ENCODE measurements around the gene DNAJB9. TPM values are rescaled to one million over a fixed set of nuclear protein-coding genes. Genes with fewer than 3 reads are reported as not detected.
A peak's percentile ranks its signal among the peaks of the same experiment; 100 is the strongest.

The DNAJB9 gene
- polyA plus RNA-seq, 1 experiment: 9.3 TPM

- no peak for DNase-seq (ENCODE audit: low read depth, low spot score)
- CTCF ChIA-PET: interaction anchor here (0.6 to 5.6 kb wide), 2 partner anchors 29 to 348 kb away, joined by 3 to 60 read pairs; no protein-coding TSS in a partner anchor
- no peaks in the 10 kb centered on the region; the same call in 1 of the 2 replicates for H3K9me3 ChIP-seq (ENCODE audit: control insufficient read depth, insufficient read depth, low read length)
- TF ChIP-seq CTCF (IDR thresholded peaks at IDR 0.05; ENCODE audit: low read depth, low read length): no peak
- H3K4me3 ChIP-seq (ENCODE audit: low read depth, low read length): peak overlapping the region; percentile 80
- POLR2A ChIA-PET: interaction anchor here (2.3 kb wide), 1 partner anchor 43 kb away, joined by 21 read pairs; the partner anchor contains the start of genes DNAJB9 and THAP5
- no peak overlapping the region for H3K27ac ChIP-seq (ENCODE audit: low read depth, low read length)
- no peaks in the 10 kb centered on the region for H3K27me3 ChIP-seq (ENCODE audit: control insufficient read depth, insufficient read depth, low read length)
Observed at GRCh38 chr7:108526768-108527017, 43.0 kb upstream of the DNAJB9 start.

- no peak for TF ChIP-seq CTCF (IDR thresholded peaks at IDR 0.05; ENCODE audit: low read depth, low read length)
- H3K4me3 ChIP-seq (ENCODE audit: low read depth, low read length): no peak overlapping the region
- POLR2A ChIA-PET: no interaction called here
- H3K9me3 ChIP-seq (ENCODE audit: control insufficient read depth, insufficient read depth, low read length): no peaks in the 10 kb centered on the region; the same call in 1 of the 2 replicates
- no peak for DNase-seq (ENCODE audit: low read depth, low spot score)
- no peak overlapping the region for H3K27ac ChIP-seq (ENCODE audit: low read depth, low read length)
- CTCF ChIA-PET: interaction anchor here (5.6 kb wide), 1 partner anchor 31 kb away, joined by 60 read pairs; no protein-coding TSS in a partner anchor
- no peaks in the 10 kb centered on the region for H3K27me3 ChIP-seq (ENCODE audit: control insufficient read depth, insufficient read depth, low read length)
Observed at GRCh38 chr7:108528183-108528712, 41.4 kb upstream of the DNAJB9 start.

GRCh38 chr7:108529341-108529740 is 40.3 kb upstream of the DNAJB9 start:
- no peaks in the 10 kb centered on the region; the same call in 1 of the 2 replicates for H3K9me3 ChIP-seq (ENCODE audit: control insufficient read depth, insufficient read depth, low read length)
- ChIA-PET POLR2A (no interaction called here), CTCF (no interaction called here)
- no peak for TF ChIP-seq CTCF (IDR thresholded peaks at IDR 0.05; ENCODE audit: low read depth, low read length)
- no peaks in the 10 kb centered on the region for H3K27me3 ChIP-seq (ENCODE audit: control insufficient read depth, insufficient read depth, low read length)
- H3K4me3 ChIP-seq (ENCODE audit: low read depth, low read length): no peak overlapping the region
- no peak overlapping the region for H3K27ac ChIP-seq (ENCODE audit: low read depth, low read length)
- no peak for DNase-seq (ENCODE audit: low read depth, low spot score)

GRCh38 chr7:108533712-108534111 is 36.0 kb upstream of the DNAJB9 start:
- ChIA-PET CTCF (no interaction called here), POLR2A (no interaction called here)
- Histone ChIP-seq H3K4me3 (ENCODE audit: low read depth, low read length) (no peak overlapping the region), H3K27me3 (ENCODE audit: control insufficient read depth, insufficient read depth, low read length) (peaks cover 2% of the 10 kb centered on the region), H3K9me3 (ENCODE audit: control insufficient read depth, insufficient read depth, low read length) (no peaks in the 10 kb centered on the region), H3K27ac (ENCODE audit: low read depth, low read length) (no peak overlapping the region)
- DNase-seq (ENCODE audit: low read depth, low spot score): no peak
- no peak for TF ChIP-seq CTCF (IDR thresholded peaks at IDR 0.05; ENCODE audit: low read depth, low read length)

GRCh38 chr7:108535257-108535656 is 34.4 kb upstream of the DNAJB9 start:
- TF ChIP-seq CTCF (IDR thresholded peaks at IDR 0.05; ENCODE audit: low read depth, low read length): no peak
- ChIA-PET CTCF (no interaction called here), POLR2A (no interaction called here)
- H3K4me3 ChIP-seq (ENCODE audit: low read depth, low read length): no peak overlapping the region
- H3K27ac ChIP-seq (ENCODE audit: low read depth, low read length): no peak overlapping the region
- H3K27me3 ChIP-seq (ENCODE audit: control insufficient read depth, insufficient read depth, low read length): peaks cover 2% of the 10 kb centered on the region
- no peak for DNase-seq (ENCODE audit: low read depth, low spot score)
- H3K9me3 ChIP-seq (ENCODE audit: control insufficient read depth, insufficient read depth, low read length): no peaks in the 10 kb centered on the region
